ENCODE results near the gene MT1E. TPM values are rescaled to one million over a fixed set of nuclear protein-coding genes. Genes with fewer than 3 reads are reported as not detected.

Gene MT1E
- total RNA-seq, 1 experiment from 2014 or later, result 114 TPM

DNA sequence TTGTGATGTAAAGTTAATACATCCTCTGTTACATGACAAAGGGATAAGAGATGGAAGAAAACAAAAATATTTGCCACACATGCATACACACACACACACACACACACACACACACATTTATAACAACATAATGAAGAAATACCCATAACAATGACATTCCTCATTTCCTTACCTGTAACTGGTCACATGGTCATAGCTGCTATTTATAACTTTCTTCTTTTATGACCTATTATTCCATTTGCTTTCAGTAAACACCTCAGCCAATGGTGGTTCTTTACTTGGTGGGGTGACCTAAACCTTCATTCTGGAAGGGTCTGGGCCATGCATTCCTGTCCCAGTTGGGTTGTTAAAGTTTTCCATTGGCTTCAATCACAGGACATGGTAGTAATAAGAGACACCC is 11.9 kb upstream of the MT1E start:
- CTCF ChIA-PET, result interaction anchor here (1.6 kb wide), 1 partner anchor 10 kb away, joined by 6 read pairs; no protein-coding TSS in a partner anchor
- Mint-ChIP-seq H3K4me1 (peaks cover 48% of the 10 kb centered on the region), H3K9me3 (no peaks in the 10 kb centered on the region), H3K4me3 (no peak overlapping the region), H3K27me3 (ENCODE audit: low read depth) (peaks cover 93% of the 10 kb centered on the region), H3K36me3 (no peaks in the 10 kb centered on the region), H3K27ac (no peak overlapping the region)
- POLR2A ChIA-PET, result no interaction called here
- ATAC-seq, result no peak
- no peak for DNase-seq (ENCODE audit: low spot score)
- TF ChIP-seq SP1 (CRISPR knock-in tag; conservative IDR thresholded peaks at IDR 0.05) (no peak), KAT7 (CRISPR knock-in tag; IDR thresholded peaks at IDR 0.05; ENCODE audit: borderline replicate concordance) (no peak)

DNA sequence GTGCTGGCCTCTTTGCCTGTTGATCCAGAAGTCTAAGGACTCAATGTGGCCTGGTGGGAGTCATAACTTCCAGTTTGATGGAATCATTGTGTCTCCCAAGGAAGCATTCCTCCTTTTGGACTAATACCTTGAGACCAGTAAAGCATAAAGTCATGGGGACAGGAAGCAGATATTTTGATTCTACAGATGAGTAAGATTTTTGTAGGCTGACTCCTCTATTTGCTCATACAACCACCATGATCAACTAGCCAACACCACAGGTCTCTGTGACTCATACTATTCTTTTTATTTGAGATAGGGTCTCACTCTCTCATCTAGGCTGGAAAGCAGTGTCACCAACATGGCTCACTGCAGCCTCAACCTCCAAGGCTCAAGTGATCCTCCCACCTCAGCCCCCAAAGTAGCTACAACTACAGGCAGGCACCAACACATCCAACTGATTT is 11.0 kb upstream of the MT1E start:
- Mint-ChIP-seq H3K4me3 (no peak overlapping the region), H3K36me3 (no peaks in the 10 kb centered on the region), H3K27ac (no peak overlapping the region), H3K4me1 (peaks cover 42% of the 10 kb centered on the region), H3K9me3 (no peaks in the 10 kb centered on the region), H3K27me3 (ENCODE audit: low read depth) (peaks cover 93% of the 10 kb centered on the region)
- DNase-seq (ENCODE audit: low spot score) (no peak), ATAC-seq (no peak)
- TF ChIP-seq SMAD4 (CRISPR knock-in tag; IDR thresholded peaks at IDR 0.05) (no peak), TP53 (CRISPR knock-in tag; IDR thresholded peaks at IDR 0.05) (no peak), GRHL2 (CRISPR knock-in tag; IDR thresholded peaks at IDR 0.05; ENCODE audit: insufficient replicate concordance, severe bottlenecking) (no peak), GABPB1 (CRISPR knock-in tag; IDR thresholded peaks at IDR 0.05) (no peak), RORB (CRISPR knock-in tag; IDR thresholded peaks at IDR 0.05) (no peak)
- TF ChIP-seq, protein P1, sequence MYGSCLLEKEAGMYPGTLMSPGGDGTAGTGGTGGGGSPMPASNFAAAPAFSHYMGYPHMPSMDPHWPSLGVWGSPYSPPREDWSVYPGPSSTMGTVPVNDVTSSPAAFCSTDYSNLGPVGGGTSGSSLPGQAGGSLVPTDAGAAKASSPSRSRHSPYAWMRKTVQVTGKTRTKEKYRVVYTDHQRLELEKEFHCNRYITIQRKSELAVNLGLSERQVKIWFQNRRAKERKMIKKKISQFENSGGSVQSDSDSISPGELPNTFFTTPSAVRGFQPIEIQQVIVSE (CRISPR knock-in tag; IDR thresholded peaks at IDR 0.05; ENCODE audit: borderline replicate concordance), result no peak
- ChIA-PET CTCF (no interaction called here), POLR2A (no interaction called here)

- ATAC-seq, result no peak
- ChIA-PET POLR2A (no interaction called here), CTCF (interaction anchor here (1.1 kb wide), 1 partner anchor 15 kb away, joined by 3 read pairs; no protein-coding TSS in a partner anchor)
- no peaks in the 10 kb centered on the region for H3K9me3 Mint-ChIP-seq
- H3K27ac Mint-ChIP-seq, result no peak overlapping the region
- peaks cover 93% of the 10 kb centered on the region for H3K27me3 Mint-ChIP-seq (ENCODE audit: low read depth)
- H3K36me3 Mint-ChIP-seq, result no peaks in the 10 kb centered on the region
- H3K4me1 Mint-ChIP-seq, result peaks cover 38% of the 10 kb centered on the region
- no peak for DNase-seq (ENCODE audit: low spot score)
- H3K4me3 Mint-ChIP-seq, result no peak overlapping the region
- TF ChIP-seq MXD4 (CRISPR knock-in tag; IDR thresholded peaks at IDR 0.05; ENCODE audit: borderline replicate concordance) (no peak), SOX15 (CRISPR knock-in tag; IDR thresholded peaks at IDR 0.05) (no peak), JAZF1 (CRISPR knock-in tag; IDR thresholded peaks at IDR 0.05) (no peak), SP1 (CRISPR knock-in tag; conservative IDR thresholded peaks at IDR 0.05) (no peak), MYBL2 (CRISPR knock-in tag; IDR thresholded peaks at IDR 0.05) (no peak), ETV6 (CRISPR knock-in tag; IDR thresholded peaks at IDR 0.05) (no peak), GTF2I (CRISPR knock-in tag; conservative IDR thresholded peaks at IDR 0.05) (no peak), ESRRA (CRISPR knock-in tag; IDR thresholded peaks at IDR 0.05; ENCODE audit: borderline replicate concordance) (no peak), ZNF416 (CRISPR knock-in tag; IDR thresholded peaks at IDR 0.05) (no peak), HMGA2 (CRISPR knock-in tag; IDR thresholded peaks at IDR 0.05) (no peak), E2F4 (CRISPR knock-in tag; IDR thresholded peaks at IDR 0.05; ENCODE audit: borderline replicate concordance, low read depth) (no peak), MLX (CRISPR knock-in tag; IDR thresholded peaks at IDR 0.05) (no peak)
- TF ChIP-seq, protein P2, sequence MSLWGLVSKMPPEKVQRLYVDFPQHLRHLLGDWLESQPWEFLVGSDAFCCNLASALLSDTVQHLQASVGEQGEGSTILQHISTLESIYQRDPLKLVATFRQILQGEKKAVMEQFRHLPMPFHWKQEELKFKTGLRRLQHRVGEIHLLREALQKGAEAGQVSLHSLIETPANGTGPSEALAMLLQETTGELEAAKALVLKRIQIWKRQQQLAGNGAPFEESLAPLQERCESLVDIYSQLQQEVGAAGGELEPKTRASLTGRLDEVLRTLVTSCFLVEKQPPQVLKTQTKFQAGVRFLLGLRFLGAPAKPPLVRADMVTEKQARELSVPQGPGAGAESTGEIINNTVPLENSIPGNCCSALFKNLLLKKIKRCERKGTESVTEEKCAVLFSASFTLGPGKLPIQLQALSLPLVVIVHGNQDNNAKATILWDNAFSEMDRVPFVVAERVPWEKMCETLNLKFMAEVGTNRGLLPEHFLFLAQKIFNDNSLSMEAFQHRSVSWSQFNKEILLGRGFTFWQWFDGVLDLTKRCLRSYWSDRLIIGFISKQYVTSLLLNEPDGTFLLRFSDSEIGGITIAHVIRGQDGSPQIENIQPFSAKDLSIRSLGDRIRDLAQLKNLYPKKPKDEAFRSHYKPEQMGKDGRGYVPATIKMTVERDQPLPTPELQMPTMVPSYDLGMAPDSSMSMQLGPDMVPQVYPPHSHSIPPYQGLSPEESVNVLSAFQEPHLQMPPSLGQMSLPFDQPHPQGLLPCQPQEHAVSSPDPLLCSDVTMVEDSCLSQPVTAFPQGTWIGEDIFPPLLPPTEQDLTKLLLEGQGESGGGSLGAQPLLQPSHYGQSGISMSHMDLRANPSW (CRISPR knock-in tag; conservative IDR thresholded peaks at IDR 0.05; ENCODE audit: low read depth), result no peak
- TF ChIP-seq, protein P1 (CRISPR knock-in tag; IDR thresholded peaks at IDR 0.05; ENCODE audit: borderline replicate concordance), result no peak
- TF ChIP-seq, protein P3, sequence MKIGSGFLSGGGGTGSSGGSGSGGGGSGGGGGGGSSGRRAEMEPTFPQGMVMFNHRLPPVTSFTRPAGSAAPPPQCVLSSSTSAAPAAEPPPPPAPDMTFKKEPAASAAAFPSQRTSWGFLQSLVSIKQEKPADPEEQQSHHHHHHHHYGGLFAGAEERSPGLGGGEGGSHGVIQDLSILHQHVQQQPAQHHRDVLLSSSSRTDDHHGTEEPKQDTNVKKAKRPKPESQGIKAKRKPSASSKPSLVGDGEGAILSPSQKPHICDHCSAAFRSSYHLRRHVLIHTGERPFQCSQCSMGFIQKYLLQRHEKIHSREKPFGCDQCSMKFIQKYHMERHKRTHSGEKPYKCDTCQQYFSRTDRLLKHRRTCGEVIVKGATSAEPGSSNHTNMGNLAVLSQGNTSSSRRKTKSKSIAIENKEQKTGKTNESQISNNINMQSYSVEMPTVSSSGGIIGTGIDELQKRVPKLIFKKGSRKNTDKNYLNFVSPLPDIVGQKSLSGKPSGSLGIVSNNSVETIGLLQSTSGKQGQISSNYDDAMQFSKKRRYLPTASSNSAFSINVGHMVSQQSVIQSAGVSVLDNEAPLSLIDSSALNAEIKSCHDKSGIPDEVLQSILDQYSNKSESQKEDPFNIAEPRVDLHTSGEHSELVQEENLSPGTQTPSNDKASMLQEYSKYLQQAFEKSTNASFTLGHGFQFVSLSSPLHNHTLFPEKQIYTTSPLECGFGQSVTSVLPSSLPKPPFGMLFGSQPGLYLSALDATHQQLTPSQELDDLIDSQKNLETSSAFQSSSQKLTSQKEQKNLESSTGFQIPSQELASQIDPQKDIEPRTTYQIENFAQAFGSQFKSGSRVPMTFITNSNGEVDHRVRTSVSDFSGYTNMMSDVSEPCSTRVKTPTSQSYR (CRISPR knock-in tag; IDR thresholded peaks at IDR 0.05), result no peak
Measured at GRCh38 chr16:56615353-56615752, 10.2 kb upstream of the MT1E start.

Data from WTC11 (cell line).